ENCODE data around the gene CD164L2.

DNA sequence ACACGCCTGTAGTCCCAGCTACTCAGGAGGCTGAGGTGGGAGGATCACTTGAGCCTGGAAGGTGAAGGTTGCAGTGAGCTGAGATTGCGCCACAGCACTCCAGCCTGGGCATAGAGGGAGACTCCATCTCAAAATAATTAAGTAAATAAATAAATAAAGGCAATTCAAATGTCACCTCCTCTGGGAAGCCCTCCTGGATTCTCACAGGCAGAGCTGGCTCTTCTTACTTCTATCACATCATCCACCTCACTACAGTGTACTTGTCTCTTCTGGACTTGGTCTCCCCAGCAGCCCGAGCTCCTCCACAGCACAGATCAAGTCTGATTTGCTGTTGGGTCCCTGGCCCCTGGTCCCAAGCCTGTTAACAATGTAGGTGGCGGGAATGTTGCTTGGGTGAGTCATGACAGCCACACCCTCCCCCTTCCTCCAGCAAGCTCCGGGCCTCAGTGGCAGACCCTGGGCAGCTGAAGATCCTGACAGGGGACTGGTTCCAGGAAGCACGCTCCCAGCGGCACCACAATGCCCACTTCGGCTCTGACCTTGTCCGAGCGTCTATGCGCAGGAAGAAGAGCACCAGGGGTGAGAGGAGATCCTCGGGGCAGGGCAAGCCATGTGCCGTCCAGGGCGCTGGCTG lies 36.0 kb downstream of the CD164L2 start:
- TF ChIP-seq POLR2AphosphoS5 (IDR thresholded peaks at IDR 0.05) (no peak), CTCF (IDR thresholded peaks at IDR 0.05) (no peak), EP300 (IDR thresholded peaks at IDR 0.05) (no peak)
